Naive thymus-derived CD4-positive, alpha-beta T cell (primary cell): ENCODE data around the gene TAF7L. TPM values are rescaled to one million over a fixed set of nuclear protein-coding genes. Genes with fewer than 3 reads are reported as not detected.

Experiments used
- ATAC-seq: fragments of 150-1000 bp; cut with Tn5 transposase; 2 replicates; pipeline ENCODE4 v1.10.0; 2021; ENCODE audit warnings: mild to moderate bottlenecking, moderate library complexity
- CTCF ChIA-PET: fragments of 350-600 bp; sonication (Branson Sonifier 250); formaldehyde crosslinking; loops from one replicate; lab custom pipeline; 2021; ENCODE audit warnings: antibody characterized with exemption; lab: Charles Lee
- POLR2A ChIA-PET: fragments of 350-600 bp; sonication (Branson Sonifier 250); formaldehyde crosslinking; loops from one replicate; lab custom pipeline; 2021; ENCODE audit warnings: antibody characterized with exemption, inconsistent platforms; lab: Charles Lee
- DNase-seq, 9 donors: peaks; one replicate each; pipeline versions ENCODE4 v3.0.0 to v3.0.0-alpha.2; 2020 to 2022; ENCODE audit warnings: mixed read lengths in 1 of 9
- H3K27ac ChIP-seq: one replicate; pipeline ENCODE4 v1.7.0; 2013; ENCODE audit warnings: mild to moderate bottlenecking, low read depth, low read length, moderate library complexity
- H3K27me3 ChIP-seq, 2 donors: one replicate each; pipeline ENCODE4 v1.7.0; 2013; ENCODE audit warnings: low read length in 2 of 2, mild to moderate bottlenecking in 2 of 2, moderate library complexity in 2 of 2; ENCODE audit not compliant: control insufficient read depth in 2 of 2, insufficient read depth in 2 of 2
- H3K36me3 ChIP-seq, 3 experiments: 1 replicate in 2 of 3; 2 replicates in 1 of 3; pipeline ENCODE4 v1.7.0; 2013; ENCODE audit warnings: low read length in 3 of 3, mild to moderate bottlenecking in 3 of 3, moderate library complexity in 1 of 3; ENCODE audit not compliant: insufficient read depth in 3 of 3, control insufficient read depth in 2 of 3
- H3K4me1 ChIP-seq, 2 donors: one replicate each; pipeline ENCODE4 v1.7.0; 2013; ENCODE audit warnings: low read length in 2 of 2, mild to moderate bottlenecking in 2 of 2, moderate library complexity in 1 of 2; ENCODE audit not compliant: control insufficient read depth in 2 of 2, insufficient read depth in 2 of 2
- H3K4me3 ChIP-seq: 2 replicates; pipeline ENCODE4 v1.7.0; 2013; ENCODE audit warnings: mild to moderate bottlenecking, low read length
- H3K9me3 ChIP-seq, 3 experiments: 1 replicate in 2 of 3; 2 replicates in 1 of 3; pipeline ENCODE4 v1.7.0; 2013; ENCODE audit warnings: low read length in 3 of 3; ENCODE audit not compliant: control insufficient read depth in 2 of 3
- H3K27ac Mint-ChIP-seq, 9 donors: one replicate each; pipeline ENCODE4 v1.8.0; 2020 to 2022; ENCODE audit warnings: mixed read lengths in 9 of 9, mild to moderate bottlenecking in 8 of 9, moderate library complexity in 5 of 9, inconsistent platforms in 2 of 9
- H3K27me3 Mint-ChIP-seq, 5 donors: one replicate each; pipeline ENCODE4 v1.8.0; 2021 to 2022; ENCODE audit warnings: mixed read lengths in 5 of 5, mild to moderate bottlenecking in 1 of 5
- H3K36me3 Mint-ChIP-seq, 5 donors: one replicate each; pipeline ENCODE4 v1.8.0; 2020 to 2022; ENCODE audit warnings: mixed read lengths in 5 of 5, mild to moderate bottlenecking in 3 of 5, inconsistent platforms in 1 of 5
- H3K4me1 Mint-ChIP-seq, 7 donors: one replicate each; pipeline ENCODE4 v1.8.0; 2020 to 2022; ENCODE audit warnings: mixed read lengths in 7 of 7, mild to moderate bottlenecking in 3 of 7, inconsistent platforms in 1 of 7
- H3K4me3 Mint-ChIP-seq, 10 donors: one replicate each; pipeline ENCODE4 v1.8.0; 2020 to 2022; ENCODE audit warnings: mild to moderate bottlenecking in 10 of 10, mixed read lengths in 10 of 10, moderate library complexity in 6 of 10, inconsistent platforms in 2 of 10
- H3K9me3 Mint-ChIP-seq, 11 donors: one replicate each; pipeline ENCODE4 v1.8.0; 2020 to 2022; ENCODE audit warnings: mixed read lengths in 11 of 11, mild to moderate bottlenecking in 4 of 11, inconsistent platforms in 1 of 11, moderate library complexity in 1 of 11
- intact Hi-C, 2 donors: fragments of 100-400 bp; cut with micrococcal nuclease; formaldehyde crosslinking; loops; one replicate each; pipeline ENCODE4 v1.15.1; 2023
- polyA plus RNA-seq, 2 donors: library from polyadenylated mRNA; unstranded; fragments of 300-500 nt; fragmentation: Illumina TruSeq; gene quantifications; one replicate each; pipeline ENCODE4 v1.2.3, GENCODE V29; 2021
- total RNA-seq, 6 experiments: library from RNA in 5 of 6; stranded (reverse) in 5 of 6; gene quantifications; 1 replicate in 5 of 6; 2 replicates in 1 of 6; pipeline ENCODE4 v1.2.3 and lab custom pipeline; 2021 to 2026

Gene TAF7L
- total and polyA plus RNA-seq, 7 experiments from 2014 or later: 0.15 TPM; not detected in 6

GRCh38 chrX:101230636-101231035 is 60.5 kb downstream of the TAF7L start:
- no peaks in the 10 kb centered on the region for H3K4me1 ChIP-seq
- H3K27me3 ChIP-seq: no peaks in the 10 kb centered on the region

GRCh38 chrX:101229170-101229569 is 62.0 kb downstream of the TAF7L start:
- no peak overlapping the region for H3K4me3 Mint-ChIP-seq
- H3K36me3 ChIP-seq: no peaks in the 10 kb centered on the region
- no peak for DNase-seq
- ChIA-PET POLR2A (no interaction called here), CTCF (no interaction called here)
- no peaks in the 10 kb centered on the region for H3K9me3 Mint-ChIP-seq
- intact Hi-C loops: no loop called here
- no peaks in the 10 kb centered on the region for H3K27me3 Mint-ChIP-seq
- no peak overlapping the region for H3K4me3 ChIP-seq
- peaks cover 0 to 2% (median 0%) of the 10 kb centered on the region in 7 donors for H3K4me1 Mint-ChIP-seq
- H3K9me3 ChIP-seq: no peaks in the 10 kb centered on the region
- ATAC-seq: no peak
- H3K27ac ChIP-seq: no peak overlapping the region
- no peak overlapping the region for H3K27ac Mint-ChIP-seq
- no peaks in the 10 kb centered on the region for H3K27me3 ChIP-seq
- H3K36me3 Mint-ChIP-seq: no peaks in the 10 kb centered on the region
- H3K4me1 ChIP-seq: no peaks in the 10 kb centered on the region

More at GRCh38 chrX:101230636-101231035, 60.5 kb downstream of the TAF7L start:
- Histone ChIP-seq H3K4me3 (no peak overlapping the region), H3K9me3 (no peaks in the 10 kb centered on the region), H3K36me3 (no peaks in the 10 kb centered on the region), H3K27ac (no peak overlapping the region)
- no peak for ATAC-seq
- intact Hi-C loops: no loop called here
- no peaks in the 10 kb centered on the region for H3K27me3 Mint-ChIP-seq
- no peaks in the 10 kb centered on the region for H3K9me3 Mint-ChIP-seq
- peaks cover 0 to 2% (median 0%) of the 10 kb centered on the region in 7 donors for H3K4me1 Mint-ChIP-seq
- no peaks in the 10 kb centered on the region for H3K36me3 Mint-ChIP-seq
- no peak overlapping the region for H3K4me3 Mint-ChIP-seq
- H3K27ac Mint-ChIP-seq: no peak overlapping the region
- no peak for DNase-seq
- CTCF ChIA-PET: no interaction called here
- POLR2A ChIA-PET: no interaction called here

- H3K27ac ChIP-seq: no peak overlapping the region
- H3K4me3 ChIP-seq: no peak overlapping the region
- ChIA-PET POLR2A (no interaction called here), CTCF (no interaction called here)
- Mint-ChIP-seq H3K4me1 (peaks cover 0 to 27% (median 17%) of the 10 kb centered on the region in 7 donors), H3K27ac (no peak overlapping the region), H3K4me3 (no peak overlapping the region), H3K36me3 (no peaks in the 10 kb centered on the region), H3K27me3 (peaks cover 0 to 3% (median 0%) of the 10 kb centered on the region in 5 donors), H3K9me3 (no peaks in the 10 kb centered on the region)
- DNase-seq (no peak), ATAC-seq (no peak)
- no peaks in the 10 kb centered on the region for H3K4me1 ChIP-seq
- intact Hi-C loops: no loop called here
- no peaks in the 10 kb centered on the region for H3K27me3 ChIP-seq
- H3K36me3 ChIP-seq: no peaks in the 10 kb centered on the region
- no peaks in the 10 kb centered on the region for H3K9me3 ChIP-seq
Measured at GRCh38 chrX:101223226-101223625, 67.9 kb downstream of the TAF7L start.

GRCh38 chrX:101220662-101221260 is 70.4 kb downstream of the TAF7L start:
- H3K27ac ChIP-seq: no peak overlapping the region
- Mint-ChIP-seq H3K36me3 (no peaks in the 10 kb centered on the region), H3K27me3 (peaks cover 0 to 3% (median 0%) of the 10 kb centered on the region in 5 donors)

DNA sequence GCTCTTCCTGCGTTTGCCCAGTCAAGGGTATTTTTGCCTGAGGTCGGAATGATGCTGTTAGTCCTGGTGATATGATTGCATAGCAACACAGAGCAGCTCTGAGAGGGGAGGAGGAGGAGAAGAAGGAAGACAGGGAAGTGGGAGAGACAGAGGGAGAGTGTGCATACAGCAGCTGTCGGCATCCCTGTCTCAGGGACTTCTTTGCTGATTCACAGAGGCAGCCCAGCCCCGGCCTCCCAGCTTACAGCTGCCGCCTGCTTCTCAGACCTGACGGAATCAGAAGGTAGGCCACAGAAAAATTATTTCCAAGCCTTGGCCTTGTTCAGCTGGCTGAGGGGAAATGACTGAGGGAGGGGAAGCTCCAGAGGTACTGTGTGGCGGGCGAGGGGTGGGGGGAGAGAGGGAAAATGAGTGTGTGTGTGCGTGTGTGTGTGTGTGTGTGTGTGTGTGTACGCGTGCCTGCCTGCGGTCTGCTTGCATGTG is 71.2 kb downstream of the TAF7L start:
- ChIA-PET CTCF (no interaction called here), POLR2A (no interaction called here)
- no peaks in the 10 kb centered on the region for H3K4me1 ChIP-seq
- ATAC-seq (no peak), DNase-seq (no peak)
- H3K27ac ChIP-seq: no peak overlapping the region
- intact Hi-C loops: no loop called here
- Mint-ChIP-seq H3K27ac (peak overlapping the region in 3 of 9 donors; percentile 71 to 75 (median 73)), H3K4me1 (peaks cover 0 to 44% (median 29%) of the 10 kb centered on the region in 7 donors), H3K9me3 (no peaks in the 10 kb centered on the region), H3K27me3 (peaks cover 0 to 3% (median 0%) of the 10 kb centered on the region in 5 donors), H3K4me3 (peak overlapping the region in 5 of 10 donors; percentile 14 to 59 (median 47)), H3K36me3 (no peaks in the 10 kb centered on the region)
- H3K36me3 ChIP-seq: no peaks in the 10 kb centered on the region
- no peaks in the 10 kb centered on the region for H3K9me3 ChIP-seq
- H3K27me3 ChIP-seq: no peaks in the 10 kb centered on the region
- H3K4me3 ChIP-seq: no peak overlapping the region

More at GRCh38 chrX:101220662-101221260, 70.4 kb downstream of the TAF7L start:
- Mint-ChIP-seq H3K27ac (peak overlapping the region in 4 of 9 donors; percentile 14 to 75 (median 72)), H3K4me1 (peaks cover 0 to 40% (median 29%) of the 10 kb centered on the region in 7 donors), H3K4me3 (peak overlapping the region in 4 of 10 donors; percentile 14 to 59 (median 40)), H3K9me3 (no peaks in the 10 kb centered on the region)
- CTCF ChIA-PET: no interaction called here
- no peak for DNase-seq
- Histone ChIP-seq H3K4me3 (no peak overlapping the region), H3K9me3 (no peaks in the 10 kb centered on the region), H3K27me3 (no peaks in the 10 kb centered on the region), H3K4me1 (no peaks in the 10 kb centered on the region), H3K36me3 (no peaks in the 10 kb centered on the region)
- POLR2A ChIA-PET: no interaction called here
- intact Hi-C loops: no loop called here
- ATAC-seq: no peak

DNA sequence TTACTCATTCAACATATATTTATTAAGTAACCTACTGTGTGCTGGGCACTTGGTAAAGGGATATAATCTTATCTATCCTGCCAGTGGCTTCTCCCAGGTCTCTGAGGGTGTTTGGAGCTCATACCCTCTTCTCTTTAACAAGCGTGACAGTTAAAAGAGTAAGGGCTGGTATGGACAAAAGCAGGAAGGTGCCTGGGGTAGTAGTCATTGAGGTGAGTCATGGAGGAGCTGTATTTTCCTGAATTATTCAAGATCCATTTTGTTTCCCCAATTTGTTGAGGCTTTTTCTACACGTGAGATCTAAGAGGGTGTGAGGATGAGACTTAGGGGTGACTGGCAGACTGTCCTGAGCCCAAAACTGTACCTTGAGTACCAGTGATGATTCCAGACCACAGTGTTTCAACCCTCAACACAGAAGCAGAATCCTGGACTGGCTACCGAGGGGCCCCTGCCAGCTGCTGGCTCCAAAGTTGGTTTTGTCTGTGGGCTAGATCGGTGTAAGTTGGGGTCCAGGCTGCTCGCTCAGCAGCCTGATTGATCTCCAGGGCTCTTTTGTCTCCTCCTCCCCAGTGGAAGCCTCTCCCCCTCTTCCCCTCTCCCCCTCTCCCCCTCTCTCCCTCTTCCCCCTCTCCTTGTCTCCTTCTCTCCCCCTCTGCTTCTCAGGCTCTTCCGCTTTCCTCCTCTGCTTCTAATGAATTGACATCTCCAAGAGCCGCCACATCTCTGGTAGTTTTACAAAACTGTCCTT is 71.8 kb downstream of the TAF7L start, which contains the start of gene DRP2:
DRP2 (plus strand) TSS at position 671 of the 748 bp plus-strand sequence. CDS start 11,862 bp downstream, outside the sequence.
- Mint-ChIP-seq H3K36me3 (no peaks in the 10 kb centered on the region), H3K27ac (peak within 1 kb of the TSS in 5 of 9 donors; percentile 19 to 75 (median 71)), H3K27me3 (peaks cover 0 to 3% (median 0%) of the 10 kb centered on the region in 5 donors), H3K4me3 (peak within 1 kb of the TSS in 5 of 10 donors; percentile 14 to 59 (median 47)), H3K4me1 (peaks cover 0 to 44% (median 29%) of the 10 kb centered on the region in 7 donors), H3K9me3 (no peaks in the 10 kb centered on the region)
- ChIA-PET CTCF (no interaction called here), POLR2A (no interaction called here)
- intact Hi-C loops: no loop called here
- Histone ChIP-seq H3K9me3 (no peaks in the 10 kb centered on the region), H3K27me3 (no peaks in the 10 kb centered on the region), H3K36me3 (no peaks in the 10 kb centered on the region), H3K27ac (no peak within 1 kb of the TSS), H3K4me1 (no peaks in the 10 kb centered on the region), H3K4me3 (no peak within 1 kb of the TSS)
- DNase-seq (no peak), ATAC-seq (no peak)
